DND-41 (cell line): ENCODE measurements around the gene ZFPM1.

Experiments used
- CTCF ChIP-seq: IDR thresholded peaks from 2 replicates; pipeline ENCODE4 v1.5.1; 2012; ENCODE audit warnings: borderline replicate concordance, low read length, moderate library complexity, mild to moderate bottlenecking; ENCODE audit not compliant: poor library complexity, severe bottlenecking; ENCODE audit errors: extremely low read depth
- EZH2 ChIP-seq: IDR thresholded peaks from 3 replicates; pipeline ENCODE4 v1.6.1; 2012; ENCODE audit warnings: borderline replicate concordance, low read depth, mild to moderate bottlenecking, moderate library complexity, low read length, inconsistent platforms; ENCODE audit not compliant: severe bottlenecking

GRCh38 chr16:88585927-88586581 lies 133.0 kb downstream of the ZFPM1 start:
- TF ChIP-seq CTCF (no peak), EZH2 (no peak)
